NCI-H526 treated with DMSO at 0.1 percent for 48 hours (cell line): Measurements from ENCODE around the gene ECHDC1.
"Not testable (repeated sequence)": the region's sequence is repeated elsewhere in the genome, so short reads cannot be mapped to it uniquely, and the experiment has no call there.

Source experiments
- DNase-seq: peaks from one replicate; lab custom pipeline; 2025; lab: John Stamatoyannopoulos, UW

Gene ECHDC1

GRCh38 chr6:127341471-127342202, 1.8 kb downstream of the ECHDC1 start:
- DNase-seq, result no peak

GRCh38 chr6:127340171-127340570, 3.2 kb downstream of the ECHDC1 start:
- DNase-seq, result no peak

GRCh38 chr6:127338936-127339335, 4.5 kb downstream of the ECHDC1 start:
- DNase-seq, result no peak

GRCh38 chr6:127332383-127332961, 10.9 kb downstream of the ECHDC1 start:
- no peak for DNase-seq

- DNase-seq, result not testable (repeated sequence)
Measured at GRCh38 chr6:127331256-127331655, 12.2 kb downstream of the ECHDC1 start.

- no peak for DNase-seq
Measured at GRCh38 chr6:127328043-127328609, 15.3 kb downstream of the ECHDC1 start.

GRCh38 chr6:127319686-127320085, 23.7 kb downstream of the ECHDC1 start:
- DNase-seq, result no peak

- no peak for DNase-seq
Measured at GRCh38 chr6:127317388-127318128, 25.9 kb downstream of the ECHDC1 start.

- no peak for DNase-seq
Measured at GRCh38 chr6:127305741-127306140, 37.7 kb downstream of the ECHDC1 start.

- no peak for DNase-seq
Measured at GRCh38 chr6:127303917-127304316, 39.5 kb downstream of the ECHDC1 start.

- peak; percentile 16 for DNase-seq
Measured at GRCh38 chr6:127302728-127303660, 40.4 kb downstream of the ECHDC1 start.

- DNase-seq, result no peak
Measured at GRCh38 chr6:127301199-127301700, 42.2 kb downstream of the ECHDC1 start.

GRCh38 chr6:127300411-127300810, 43.0 kb downstream of the ECHDC1 start:
- no peak for DNase-seq

GRCh38 chr6:127299522-127300240, 43.7 kb downstream of the ECHDC1 start:
- DNase-seq, result no peak

- no peak for DNase-seq
Measured at GRCh38 chr6:127298475-127298874, 44.9 kb downstream of the ECHDC1 start.

- DNase-seq, result no peak
Measured at GRCh38 chr6:127297502-127298070, 45.8 kb downstream of the ECHDC1 start.

- DNase-seq, result no peak
Measured at GRCh38 chr6:127291495-127291894, 51.9 kb downstream of the ECHDC1 start.

- DNase-seq, result no peak
Measured at GRCh38 chr6:127290391-127291265, 52.8 kb downstream of the ECHDC1 start.

- no peak for DNase-seq
Measured at GRCh38 chr6:127289934-127290333, 53.5 kb downstream of the ECHDC1 start.
